HG03135 (cell line): ENCODE measurements around the gene CAPN12.
A peak's percentile ranks its signal among the peaks of the same experiment; 100 is the strongest.
"Not testable (repeated sequence)": the region's sequence is repeated elsewhere in the genome, so short reads cannot be mapped to it uniquely, and the experiment has no call there.

Source experiments
- ATAC-seq: cut with Tn5 transposase; IDR thresholded peaks from one replicate; pipeline ENCODE4 v1.9.1; 2021; ENCODE audit warnings: mild to moderate bottlenecking, moderate library complexity; ENCODE audit not compliant: unreplicated experiment

The CAPN12 gene

GRCh38 chr19:38770949-38771275 lies 26.6 kb upstream of the CAPN12 start:
- peak; percentile 48 for ATAC-seq

GRCh38 chr19:38770228-38770948 lies 26.1 kb upstream of the CAPN12 start:
- ATAC-seq: peak; percentile 6

GRCh38 chr19:38769635-38770211 lies 25.4 kb upstream of the CAPN12 start:
- ATAC-seq: peak; percentile 80

- no peak for ATAC-seq
These were observed 22.2 kb upstream of the CAPN12 start for GRCh38 chr19:38766276-38767047.

- no peak for ATAC-seq
These were observed 20.9 kb upstream of the CAPN12 start for GRCh38 chr19:38765214-38765613.

GRCh38 chr19:38763795-38764220 lies 19.5 kb upstream of the CAPN12 start:
- ATAC-seq: no peak

- ATAC-seq: not testable (repeated sequence)
These were observed 17.7 kb upstream of the CAPN12 start for GRCh38 chr19:38761884-38762389.

GRCh38 chr19:38760805-38761517 lies 16.7 kb upstream of the CAPN12 start:
- ATAC-seq: not testable (repeated sequence)

GRCh38 chr19:38759590-38760003 lies 15.3 kb upstream of the CAPN12 start:
- no peak for ATAC-seq

- not testable (repeated sequence) for ATAC-seq
These were observed 9.9 kb upstream of the CAPN12 start for GRCh38 chr19:38754196-38754595.

- not testable (repeated sequence) for ATAC-seq
These were observed 9.5 kb upstream of the CAPN12 start for GRCh38 chr19:38753783-38754182.

GRCh38 chr19:38745316-38745715 lies 1.0 kb upstream of the CAPN12 start:
- no peak for ATAC-seq

- no peak for ATAC-seq
These were observed 600 bp upstream of the CAPN12 start for GRCh38 chr19:38744874-38745273.

GRCh38 chr19:38743394-38744297 lies 628 bp downstream of the CAPN12 start:
- no peak for ATAC-seq

GRCh38 chr19:38742906-38743305 lies 1.4 kb downstream of the CAPN12 start:
- no peak for ATAC-seq

GRCh38 chr19:38742296-38742695 lies 2.0 kb downstream of the CAPN12 start:
- no peak for ATAC-seq

GRCh38 chr19:38741670-38742069 lies 2.6 kb downstream of the CAPN12 start:
- no peak for ATAC-seq

GRCh38 chr19:38740932-38741331 lies 3.3 kb downstream of the CAPN12 start:
- no peak for ATAC-seq

GRCh38 chr19:38740257-38740592 lies 4.0 kb downstream of the CAPN12 start:
- no peak for ATAC-seq
